Measurements from ENCODE around the gene TGM4.
"Not testable (repeated sequence)": the region's sequence is repeated elsewhere in the genome, so short reads cannot be mapped to it uniquely, and the experiment has no call there.

Gene TGM4

GRCh38 chr3:44874308-44874707 is at the start of gene TGM4:
Gene TGM4, plus strand, starts transcription at chr3:44874608. Its CDS starts 71 bp downstream, at chr3:44874679.
- DNase-seq (ENCODE audit: low spot score) (no peak), FAIRE-seq (no peak)

- DNase-seq (ENCODE audit: low spot score) (peak; percentile 61), FAIRE-seq (peak; percentile 26)
Observed at GRCh38 chr3:44825264-44825925, 49.0 kb upstream of the TGM4 start.

- DNase-seq (ENCODE audit: low spot score) (no peak), FAIRE-seq (no peak)
Observed at GRCh38 chr3:44827196-44827595, 47.2 kb upstream of the TGM4 start.

GRCh38 chr3:44831232-44831631 is 43.2 kb upstream of the TGM4 start:
- FAIRE-seq, result no peak
- DNase-seq (ENCODE audit: low spot score), result no peak

GRCh38 chr3:44832032-44832431 is 42.4 kb upstream of the TGM4 start:
- FAIRE-seq (no peak), DNase-seq (ENCODE audit: low spot score) (no peak)

GRCh38 chr3:44832965-44833364 is 41.4 kb upstream of the TGM4 start:
- no peak for DNase-seq (ENCODE audit: low spot score)
- no peak for FAIRE-seq

GRCh38 chr3:44833394-44833793 is 41.0 kb upstream of the TGM4 start:
- DNase-seq (ENCODE audit: low spot score), result no peak

GRCh38 chr3:44835684-44836083 is 38.7 kb upstream of the TGM4 start:
- FAIRE-seq (no peak), DNase-seq (ENCODE audit: low spot score) (no peak)

More at GRCh38 chr3:44833394-44833793, 41.0 kb upstream of the TGM4 start:
- FAIRE-seq, result no peak

- DNase-seq (ENCODE audit: low spot score) (no peak), FAIRE-seq (no peak)
Observed at GRCh38 chr3:44842376-44842775, 32.0 kb upstream of the TGM4 start.

GRCh38 chr3:44845528-44846520 is 28.6 kb upstream of the TGM4 start:
- DNase-seq (ENCODE audit: low spot score) (no peak), FAIRE-seq (no peak)

- FAIRE-seq (no peak), DNase-seq (ENCODE audit: low spot score) (no peak)
Observed at GRCh38 chr3:44848634-44849033, 25.8 kb upstream of the TGM4 start.

- not testable (repeated sequence) for FAIRE-seq; DNase-seq (ENCODE audit: low spot score)
Observed at GRCh38 chr3:44856663-44857062, 17.7 kb upstream of the TGM4 start.

GRCh38 chr3:44860117-44860516 is 14.3 kb upstream of the TGM4 start:
- DNase-seq (ENCODE audit: low spot score) (no peak), FAIRE-seq (no peak)

- FAIRE-seq (no peak), DNase-seq (ENCODE audit: low spot score) (peak; percentile 60)
Observed at GRCh38 chr3:44861412-44862225, 12.8 kb upstream of the TGM4 start, which contains the start of gene TMEM42. Gene TMEM42, plus strand, starts transcription at chr3:44861912. Its CDS starts 13 bp downstream, at chr3:44861925.

GRCh38 chr3:44862226-44862637 is 12.2 kb upstream of the TGM4 start:
- no peak for FAIRE-seq
- no peak for DNase-seq (ENCODE audit: low spot score)

GRCh38 chr3:44865272-44866035 is 9.0 kb upstream of the TGM4 start:
- FAIRE-seq, result no peak
- no peak for DNase-seq (ENCODE audit: low spot score)

- DNase-seq (ENCODE audit: low spot score) (no peak), FAIRE-seq (no peak)
Observed at GRCh38 chr3:44867421-44868111, 6.8 kb upstream of the TGM4 start.

- no peak for FAIRE-seq
Observed at GRCh38 chr3:44870375-44871061, 3.9 kb upstream of the TGM4 start.

GRCh38 chr3:44875596-44875995 is 1.2 kb downstream of the TGM4 start:
- DNase-seq (ENCODE audit: low spot score), result no peak
- FAIRE-seq, result no peak

More at GRCh38 chr3:44870375-44871061, 3.9 kb upstream of the TGM4 start:
- no peak for DNase-seq (ENCODE audit: low spot score)

Data from RCC 7860 (cell line).